Measurements from ENCODE around the gene TATDN2.

Gene TATDN2

GRCh38 chr3:10226293-10226692 is 22.0 kb upstream of the TATDN2 start:
- no peak overlapping the region for H3K4me3 ChIP-seq (ENCODE audit: low read depth, low read length)
- TF ChIP-seq, protein P1, sequence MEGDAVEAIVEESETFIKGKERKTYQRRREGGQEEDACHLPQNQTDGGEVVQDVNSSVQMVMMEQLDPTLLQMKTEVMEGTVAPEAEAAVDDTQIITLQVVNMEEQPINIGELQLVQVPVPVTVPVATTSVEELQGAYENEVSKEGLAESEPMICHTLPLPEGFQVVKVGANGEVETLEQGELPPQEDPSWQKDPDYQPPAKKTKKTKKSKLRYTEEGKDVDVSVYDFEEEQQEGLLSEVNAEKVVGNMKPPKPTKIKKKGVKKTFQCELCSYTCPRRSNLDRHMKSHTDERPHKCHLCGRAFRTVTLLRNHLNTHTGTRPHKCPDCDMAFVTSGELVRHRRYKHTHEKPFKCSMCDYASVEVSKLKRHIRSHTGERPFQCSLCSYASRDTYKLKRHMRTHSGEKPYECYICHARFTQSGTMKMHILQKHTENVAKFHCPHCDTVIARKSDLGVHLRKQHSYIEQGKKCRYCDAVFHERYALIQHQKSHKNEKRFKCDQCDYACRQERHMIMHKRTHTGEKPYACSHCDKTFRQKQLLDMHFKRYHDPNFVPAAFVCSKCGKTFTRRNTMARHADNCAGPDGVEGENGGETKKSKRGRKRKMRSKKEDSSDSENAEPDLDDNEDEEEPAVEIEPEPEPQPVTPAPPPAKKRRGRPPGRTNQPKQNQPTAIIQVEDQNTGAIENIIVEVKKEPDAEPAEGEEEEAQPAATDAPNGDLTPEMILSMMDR (IDR thresholded peaks at IDR 0.05; ENCODE audit: insufficient read depth, low read depth, low read length, missing control alignments), result no peak
- DNase-seq (ENCODE audit: low read depth), result peak; percentile 76

GRCh38 chr3:10228248-10228950 is 19.9 kb upstream of the TATDN2 start:
- DNase-seq (ENCODE audit: low read depth), result peak; percentile 65
- no peak overlapping the region for H3K4me3 ChIP-seq (ENCODE audit: low read depth, low read length)
- TF ChIP-seq, protein P1 (IDR thresholded peaks at IDR 0.05; ENCODE audit: insufficient read depth, low read depth, low read length, missing control alignments), result no peak

- DNase-seq (ENCODE audit: low read depth), result no peak
- H3K4me3 ChIP-seq (ENCODE audit: low read depth, low read length), result no peak overlapping the region
- TF ChIP-seq, protein P1 (IDR thresholded peaks at IDR 0.05; ENCODE audit: insufficient read depth, low read depth, low read length, missing control alignments), result no peak
Measured at GRCh38 chr3:10229576-10229975, 18.7 kb upstream of the TATDN2 start.

- DNase-seq (ENCODE audit: low read depth), result peak; percentile 84
- H3K4me3 ChIP-seq (ENCODE audit: low read depth, low read length), result no peak overlapping the region
- TF ChIP-seq, protein P1 (IDR thresholded peaks at IDR 0.05; ENCODE audit: insufficient read depth, low read depth, low read length, missing control alignments), result no peak
Measured at GRCh38 chr3:10232137-10232536, 16.1 kb upstream of the TATDN2 start.

DNA sequence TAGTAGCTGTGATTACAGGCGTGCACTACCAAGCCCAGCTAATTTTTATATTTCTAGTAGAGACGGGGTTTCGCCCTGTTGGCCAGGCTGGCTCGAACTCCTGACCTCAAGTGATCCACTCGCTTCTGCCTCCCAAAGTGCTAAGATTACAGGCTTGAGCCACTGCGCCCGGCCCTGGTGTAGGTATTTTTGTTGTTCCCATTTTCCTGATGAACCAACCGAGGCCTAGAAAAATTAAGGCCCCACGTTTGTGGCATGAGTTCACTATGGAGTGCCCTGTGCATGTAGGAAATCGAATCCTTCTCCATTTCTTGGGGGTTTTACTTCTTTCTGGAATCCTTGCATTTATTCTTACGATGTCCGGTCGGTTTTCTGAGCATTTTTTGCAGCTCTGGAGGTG is 14.3 kb upstream of the TATDN2 start:
- TF ChIP-seq, protein P1 (IDR thresholded peaks at IDR 0.05; ENCODE audit: insufficient read depth, low read depth, low read length, missing control alignments), result no peak
- no peak for DNase-seq (ENCODE audit: low read depth)
- H3K4me3 ChIP-seq (ENCODE audit: low read depth, low read length), result no peak overlapping the region

DNA sequence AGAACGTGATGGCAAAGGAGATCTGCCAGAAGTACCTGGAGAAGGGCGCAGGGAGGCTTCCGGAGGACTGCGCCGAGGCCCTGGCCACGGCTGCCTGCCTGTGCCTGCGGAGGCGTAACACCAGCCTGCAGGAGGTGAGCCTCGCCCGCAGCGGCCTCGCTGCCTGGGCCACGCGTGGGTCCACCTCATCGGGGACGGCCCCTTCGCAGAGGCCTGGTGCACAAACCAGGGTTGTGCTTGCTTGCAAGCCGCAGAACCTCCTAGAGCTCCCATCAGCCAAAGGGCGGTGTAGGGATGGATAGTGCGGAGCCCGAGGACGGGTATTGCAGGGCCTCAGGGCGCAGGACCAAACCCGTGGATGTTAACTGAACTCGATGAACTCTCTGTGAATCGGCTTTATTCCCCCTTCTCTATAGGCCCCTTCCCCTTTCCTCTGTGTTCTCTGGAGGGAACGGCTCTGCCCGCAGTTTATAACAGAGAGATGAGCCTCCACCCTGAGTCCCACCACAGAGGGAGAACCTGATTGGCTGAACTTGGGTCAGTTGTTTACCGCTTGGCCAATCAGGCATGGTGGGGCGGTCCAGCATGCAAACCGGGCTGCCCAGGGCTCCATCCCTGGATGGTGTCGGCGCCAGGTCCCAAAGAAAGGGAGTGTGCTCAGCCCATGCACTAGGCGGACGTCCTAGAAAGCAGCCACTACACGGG is 13.6 kb upstream of the TATDN2 start:
- TF ChIP-seq, protein P1 (IDR thresholded peaks at IDR 0.05; ENCODE audit: insufficient read depth, low read depth, low read length, missing control alignments), result no peak
- no peak for DNase-seq (ENCODE audit: low read depth)
- no peak overlapping the region for H3K4me3 ChIP-seq (ENCODE audit: low read depth, low read length)
